K562 (cell line): Measurements from ENCODE around the gene C18orf63. TPM values are rescaled to one million over a fixed set of nuclear protein-coding genes. Genes with fewer than 3 reads are reported as not detected.

ENCODE experiments used
- ATAC-seq: fragments of 200-7000 bp; cut with Tn5 transposase; 3 replicates; pipeline ENCODE4 v1.9.1; 2020; ENCODE audit warnings: moderate library complexity
- BruUV-seq: library from RNA; stranded (reverse); fragments of 400-500 nt; replicated peaks from 2 replicates; lab custom pipeline; 2021; lab: Mats Ljungman, UMichigan
- CTCF ChIA-PET: fragments of 300-600 bp; formaldehyde crosslinking; extraction: SDS; loops from one replicate; lab custom pipeline; 2021; ENCODE audit warnings: low intra/inter-chr PET ratio; lab: Yijun Ruan, JAX
- POLR2A ChIA-PET: fragments of 300-600, 350-650 bp; sonication (Branson Sonifier 250); formaldehyde crosslinking; extraction: SDS; loops from one replicate; lab custom pipeline; 2021; ENCODE audit warnings: antibody characterized with exemption, inconsistent platforms; lab: Yijun Ruan, JAX
- DNase-seq, 4 experiments: peaks; one replicate each; pipeline versions ENCODE4 v3.0.0 to v3.0.0-alpha.2; 2011 to 2018; ENCODE audit warnings: low spot score in 3 of 4, mixed read lengths in 3 of 4; ENCODE audit errors: extremely low read depth in 1 of 4
- FAIRE-seq: peaks from 2 replicates; lab custom pipeline; 2011; peaks lifted over from hg19 to GRCh38; lab: Jason Lieb, UNC
- H2AFZ ChIP-seq: 2 replicates; pipeline ENCODE4 v1.6.0; 2011; ENCODE audit warnings: low read depth, low read length, control low read depth, inconsistent platforms
- H3K27ac ChIP-seq: fragments of 200-600 bp; 3 replicates; pipeline ENCODE4 v1.8.0; 2011; ENCODE audit warnings: low read depth, mild to moderate bottlenecking, control low read depth, inconsistent platforms, low read length, moderate library complexity, mixed read lengths; ENCODE audit errors: extremely low read depth
- H3K27me3 ChIP-seq, 2 experiments: fragments of 300-600 bp in 1 of 2; 2 replicates in 1 of 2; 3 replicates in 1 of 2; pipeline versions ENCODE4 v1.6.0 to v1.8.0; 2011; ENCODE audit warnings: inconsistent platforms in 2 of 2, low read length in 2 of 2, mild to moderate bottlenecking in 1 of 2, mixed read lengths in 1 of 2, moderate library complexity in 1 of 2; ENCODE audit not compliant: control insufficient read depth in 2 of 2, insufficient read depth in 2 of 2
- H3K36me3 ChIP-seq: fragments of 300-600 bp; 3 replicates; pipeline ENCODE4 v1.8.0; 2011; ENCODE audit warnings: mild to moderate bottlenecking, low read length, inconsistent platforms; ENCODE audit not compliant: control insufficient read depth, insufficient read depth
- H3K4me1 ChIP-seq, 2 experiments: fragments of 200-600 bp in 1 of 2; replicated peaks in 1 of 2; 2 replicates in 1 of 2; 3 replicates in 1 of 2; pipeline versions ENCODE4 v1.5.1 to v1.8.0; 2011; ENCODE audit warnings: inconsistent platforms in 2 of 2, low read length in 2 of 2, mild to moderate bottlenecking in 1 of 2, mixed read lengths in 1 of 2, moderate library complexity in 1 of 2; ENCODE audit not compliant: control insufficient read depth in 2 of 2, insufficient read depth in 2 of 2
- H3K4me2 ChIP-seq: 2 replicates; pipeline ENCODE4 v1.6.1; 2011; ENCODE audit warnings: low read length, control low read depth, inconsistent platforms, mixed read lengths; ENCODE audit not compliant: insufficient read depth
- H3K4me3 ChIP-seq: fragments of 200-600 bp; sonication (generic), shearing (Covaris generic); 2 replicates; pipeline ENCODE4 v1.5.1; 2016; ENCODE audit warnings: control low read depth, inconsistent platforms
- H3K79me2 ChIP-seq: fragments of 200-600 bp; 3 replicates; pipeline ENCODE4 v1.8.0; 2011; ENCODE audit warnings: low read length, inconsistent platforms; ENCODE audit not compliant: control insufficient read depth, insufficient read depth
- H3K9ac ChIP-seq, 2 experiments: 2 replicates each; pipeline versions ENCODE4 v1.6.0 to v1.6.1; 2011; ENCODE audit warnings: low read depth in 2 of 2, low read length in 2 of 2, control low read depth in 1 of 2, inconsistent platforms in 1 of 2, mild to moderate bottlenecking in 1 of 2, mixed read lengths in 1 of 2; ENCODE audit not compliant: insufficient read depth in 1 of 2
- H3K9me1 ChIP-seq: one replicate; pipeline ENCODE4 v1.6.0; 2011; ENCODE audit warnings: inconsistent platforms, mild to moderate bottlenecking, low read length, moderate library complexity; ENCODE audit not compliant: control insufficient read depth, insufficient read depth
- H3K9me3 ChIP-seq: replicated peaks from 2 replicates; pipeline ENCODE4 v1.5.1; 2011; ENCODE audit warnings: low read depth, low read length, inconsistent platforms; ENCODE audit not compliant: control insufficient read depth, insufficient read depth
- H4K20me1 ChIP-seq: replicated peaks from 2 replicates; pipeline ENCODE4 v1.6.1; 2011; ENCODE audit warnings: low read length, inconsistent platforms, mixed read lengths; ENCODE audit not compliant: control insufficient read depth, insufficient read depth
- ESRRA ChIP-seq: fragments of 450-650 bp; IDR thresholded peaks from 2 replicates; pipeline ENCODE4 v1.6.1; 2014; ENCODE audit warnings: low read depth, mild to moderate bottlenecking, moderate library complexity, borderline replicate concordance
- GATAD2B ChIP-seq: fragments of 450-650 bp; IDR thresholded peaks from 2 replicates; pipeline ENCODE4 v1.6.1; 2017; ENCODE audit warnings: mild to moderate bottlenecking, borderline replicate concordance
- HNRNPH1 ChIP-seq: fragments of 200-400 bp; formaldehyde crosslinking; optimal IDR thresholded peaks from 2 replicates; pipeline ENCODE3; 2017; ENCODE audit warnings: low read depth, mild to moderate bottlenecking, low read length, moderate library complexity
- MAZ ChIP-seq, 2 experiments: fragments of 450-650 bp in 1 of 2; sonication (generic) in 1 of 2; formaldehyde crosslinking; IDR thresholded peaks in 1 of 2; conservative IDR thresholded peaks in 1 of 2; 2 replicates each; pipeline versions ENCODE4 v1.4.0 to v1.5.0; 2020; ENCODE audit warnings: mild to moderate bottlenecking in 1 of 2, missing genetic modification reagents in 1 of 2
- MBD2 ChIP-seq: sonication (generic); IDR thresholded peaks from 2 replicates; pipeline ENCODE4 v1.6.1; 2016; ENCODE audit warnings: low read depth, borderline replicate concordance
- RERE ChIP-seq: sonication (generic); formaldehyde crosslinking; IDR thresholded peaks from 2 replicates; pipeline ENCODE4 v1.8.0; 2023; ENCODE audit warnings: missing genetic modification reagents, mild to moderate bottlenecking, borderline replicate concordance
- SMAD3 ChIP-seq: fragments of 450-650 bp; formaldehyde crosslinking; conservative IDR thresholded peaks from 2 replicates; pipeline ENCODE4 v1.4.0; 2020; ENCODE audit warnings: mild to moderate bottlenecking
- SOX6 ChIP-seq: fragments of 450-650 bp; IDR thresholded peaks from 2 replicates; pipeline ENCODE4 v1.6.1; 2014; ENCODE audit warnings: mild to moderate bottlenecking
- SP1 ChIP-seq: sonication (generic); formaldehyde crosslinking; IDR thresholded peaks from 2 replicates; pipeline ENCODE4 v1.8.1; 2022; ENCODE audit warnings: mild to moderate bottlenecking, missing genetic modification reagents
- XRCC4 ChIP-seq: IDR thresholded peaks from one replicate; pipeline ENCODE4 v1.6.1; 2011; ENCODE audit not compliant: insufficient read depth, insufficient read length; ENCODE audit errors: extremely low read depth
- ZNF184 ChIP-seq: sonication (generic); formaldehyde crosslinking; IDR thresholded peaks from 2 replicates; pipeline ENCODE4 v1.5.0; 2020; ENCODE audit warnings: missing genetic modification reagents
- ZNF395 ChIP-seq: fragments of 200-800 bp; sonication (Bioruptor generic); IDR thresholded peaks from 2 replicates; pipeline ENCODE4 v1.6.1; 2017; ENCODE audit warnings: missing genetic modification characterization, missing compliant biosample characterization
- WGBS: fragments of 100-300 bp; shearing (Covaris generic); methylation state at CpG from one replicate; pipeline ENCODE4 v1.1.6; 2016; ENCODE audit warnings: low coverage, mixed read lengths; ENCODE audit not compliant: insufficient coverage; ENCODE audit errors: missing lambda C conversion rate; 5-methylcytosine and 5-hydroxymethylcytosine counted together
- in situ Hi-C: fragments of 300-500 bp; cut with MboI; formaldehyde crosslinking; loops from 4 replicates; pipeline ENCODE4 v1.15.0; 2018; ENCODE audit warnings: inconsistent platforms, mixed read lengths
- intact Hi-C: fragments of 100-400 bp; cut with micrococcal nuclease; formaldehyde crosslinking; loops from 2 replicates; pipeline ENCODE4 v1.14.2; 2022
- polyA plus RNA-seq, 8 experiments: library from polyadenylated mRNA; depleted of rRNA in 4 of 8; stranded (reverse) in 5 of 8; unstranded in 3 of 8; fragments of >200 nt; fragmentation: Nextera tagmentation in 2 of 8; fragmentation: Illumina TruSeq in 1 of 8; extraction: Ambion mirVana in 2 of 8; extraction: Trizol in 1 of 8; gene quantifications; 2 replicates each; pipeline versions ENCODE4 v1.2.1 to v1.2.3, GENCODE V29; 2011 to 2014; ENCODE audit warnings: inconsistent platforms in 1 of 8, missing spikeins in 1 of 8
- total RNA-seq, 7 experiments: library from RNA; depleted of rRNA in 6 of 7; stranded (reverse); fragments of >200 nt in 6 of 7; fragmentation: Illumina TruSeq in 2 of 7; extraction: Trizol in 2 of 7; gene quantifications; 2 replicates each; pipeline versions ENCODE4 v1.2.1 to v1.2.3, GENCODE V29; 2011 to 2021; ENCODE audit warnings: low replicate concordance in 1 of 7

The C18orf63 gene
- total and polyA plus RNA-seq, 9 of the 15 experiments (the other 6 are each of a cell fraction or from before 2014, with no cell fraction given) = not detected

DNA sequence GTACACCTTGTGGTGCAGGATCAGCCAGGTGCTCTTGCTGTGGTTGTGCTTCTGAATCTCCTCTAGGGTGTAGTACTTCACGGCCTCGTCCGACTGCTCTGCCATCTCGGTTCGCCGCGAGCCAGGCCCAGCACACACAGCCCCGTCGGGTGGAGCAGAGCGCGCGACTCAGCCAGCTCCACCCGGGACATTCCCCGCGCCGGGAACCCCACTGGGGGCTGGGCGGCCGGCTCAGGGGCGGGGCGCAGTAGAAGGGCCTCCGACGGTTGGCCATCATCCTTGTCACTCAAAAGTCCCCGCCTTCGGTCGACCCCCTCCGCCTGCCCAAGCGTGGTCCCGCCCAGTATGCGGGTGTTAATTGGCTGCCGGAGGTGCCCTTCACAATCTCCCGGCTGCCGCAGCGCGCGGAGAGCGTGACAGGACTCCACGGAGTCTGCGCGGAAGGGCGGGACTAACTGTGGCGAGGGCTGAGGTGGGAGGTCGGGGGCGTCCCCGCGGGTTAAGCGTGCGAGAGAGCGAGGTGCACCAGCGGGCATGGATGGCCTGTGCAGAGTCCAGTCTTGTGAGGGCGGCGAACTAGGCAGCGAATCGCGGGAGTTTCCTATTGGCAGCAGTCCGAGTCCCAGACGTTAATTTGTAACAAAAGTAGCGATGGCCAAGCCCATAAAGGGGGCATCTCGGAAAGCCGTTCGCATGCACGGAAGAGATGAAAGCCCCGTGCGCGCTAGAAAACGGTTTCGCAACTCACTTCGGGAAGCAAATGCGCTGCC, 23.7 kb upstream of the C18orf63 start, which contains the start of gene CYB5A:
Gene CYB5A (minus strand): TSS at position 193 of the 770 bp plus-strand sequence. CDS start 88 bp downstream, at position 105.
- peaks cover 2 to 11% of the 10 kb centered on the region in 2 experiments; a peak in 3 of 5 replicates for H3K4me1 ChIP-seq
- peak within 1 kb of the TSS; percentile 47 for H3K4me3 ChIP-seq
- in situ Hi-C loops (no loop called here), intact Hi-C loops (no loop called here)
- no peaks in the 10 kb centered on the region for H3K36me3 ChIP-seq
- H2AFZ ChIP-seq = peak within 1 kb of the TSS; percentile 87
- ATAC-seq (peak; percentile 99), DNase-seq (peak; percentile 79 to 91 (median 84)), FAIRE-seq (no peak)
- 42% methylated on average over 19 of the region's 68 CpGs for WGBS
- no peaks in the 10 kb centered on the region for H4K20me1 ChIP-seq
- no peaks in the 10 kb centered on the region for H3K27me3 ChIP-seq
- BruUV-seq = no TSS peak
- no peaks in the 10 kb centered on the region; the same call in 2 of the 3 replicates for H3K79me2 ChIP-seq
- no peaks in the 10 kb centered on the region for H3K9me1 ChIP-seq
- ChIA-PET CTCF (no interaction called here), POLR2A (no interaction called here)
- no peaks in the 10 kb centered on the region for H3K9me3 ChIP-seq
- H3K27ac ChIP-seq = no peak within 1 kb of the TSS
- peak within 1 kb of the TSS; percentile 49; the same call in 1 of the 2 replicates for H3K4me2 ChIP-seq
- peak within 1 kb of the TSS; percentile 38 to 68; a peak in 3 of 4 replicates for H3K9ac ChIP-seq
- TF ChIP-seq HNRNPH1 (no peak), SOX6 (no peak), ESRRA (no peak), GATAD2B (no peak), ZNF395 (CRISPR knock-in tag) (no peak), MBD2 (0 out of 2 replicates have a peak, but pooled peaks have one; percentile 47), XRCC4 (no peak), ZNF184 (CRISPR knock-in tag) (no peak), SP1 (CRISPR knock-in tag) (peak; percentile 75), SMAD3 (CRISPR knock-in tag) (no peak), RERE (CRISPR knock-in tag) (no peak), MAZ (CRISPR knock-in tag; conservative IDR thresholded peaks at IDR 0.05 in 1 of 2, IDR thresholded peaks at IDR 0.05 in 1 of 2) (no peak)
